Body of pancreas (tissue), 4 donors: Measurements from ENCODE around the gene MED12L. TPM values are rescaled to one million over a fixed set of nuclear protein-coding genes. Genes with fewer than 3 reads are reported as not detected.

Source experiments
- ATAC-seq: fragments of 150-250 bp; one replicate; pipeline ENCODE4 v1.9.1; 2016
- DNase-seq, 4 donors: peaks; one replicate each; pipeline ENCODE4 v3.0.0-alpha.2; 2019
- H3K27ac ChIP-seq, 4 donors: fragments of 200-600 bp; sonication (generic); 1 replicate in 3 of 4; 2 replicates in 1 of 4; pipeline versions ENCODE4 v1.5.1 to v1.6.1; 2016 to 2019; ENCODE audit warnings: mild to moderate bottlenecking in 1 of 4, mixed read lengths in 1 of 4, moderate library complexity in 1 of 4
- H3K27me3 ChIP-seq, 2 donors: fragments of 200-600 bp; sonication (generic); one replicate each; pipeline ENCODE4 v1.6.0; 2016; ENCODE audit warnings: mild to moderate bottlenecking in 1 of 2
- H3K36me3 ChIP-seq, 2 donors: fragments of 200-600 bp; sonication (generic); replicated peaks in 1 of 2; 2 replicates each; pipeline ENCODE4 v1.5.1; 2016; ENCODE audit warnings: low read depth in 2 of 2; ENCODE audit not compliant: insufficient read depth in 1 of 2
- H3K4me1 ChIP-seq: fragments of 200-600 bp; sonication (generic); one replicate; pipeline ENCODE4 v1.6.0; 2016
- H3K4me3 ChIP-seq, 2 donors: fragments of 200-600 bp; sonication (generic); 1 replicate in 1 of 2; 2 replicates in 1 of 2; pipeline ENCODE4 v1.5.1; 2016 to 2019
- H3K9me3 ChIP-seq, 3 donors: fragments of 200-600 bp; sonication (generic); 1 replicate in 2 of 3; 2 replicates in 1 of 3; pipeline ENCODE4 v1.5.1; 2016
- CTCF ChIP-seq, 7 experiments: fragments of 450-650 bp in 4 of 7; fragments of 200-600 bp in 3 of 7; sonication (generic) in 3 of 7; IDR thresholded peaks; one replicate each; pipeline ENCODE4 v1.5.1; 2016 to 2019; ENCODE audit warnings: antibody characterized with exemption in 7 of 7
- POLR2A ChIP-seq, 3 donors: fragments of 450-650 bp; IDR thresholded peaks; one replicate each; pipeline ENCODE4 v1.6.1; 2016; ENCODE audit warnings: antibody characterized with exemption in 3 of 3, mild to moderate bottlenecking in 2 of 3
- WGBS, 2 donors: methylation state at CpG; one replicate each; pipeline ENCODE4 v1.1.5; 2017; 5-methylcytosine and 5-hydroxymethylcytosine counted together
- intact Hi-C: fragments of 100-400 bp; cut with DNase I; formaldehyde crosslinking; loops from one replicate; pipeline ENCODE4 v1.15.1; 2023
- total RNA-seq, 2 donors: library from RNA; depleted of rRNA; stranded (reverse); fragments of >200 nt; gene quantifications; one replicate each; pipeline ENCODE4 v1.1.0, GENCODE V29; 2016

Gene MED12L
- total RNA-seq, 2 donors from 2014 or later = 0.33 to 0.78 TPM

GRCh38 chr3:151262871-151263525 lies 177.5 kb downstream of the MED12L start:
- H3K27me3 ChIP-seq = no peaks in the 10 kb centered on the region
- intact Hi-C loops = no loop called here
- H3K36me3 ChIP-seq = no peaks in the 10 kb centered on the region
- no peak overlapping the region for H3K27ac ChIP-seq
- WGBS, 2 donors = 77 to 90% methylated on average over 8 of the region's 8 CpGs
- H3K4me3 ChIP-seq = no peak overlapping the region
- TF ChIP-seq CTCF (IDR thresholded peaks at IDR 0.05) = no peak
- no peak for TF ChIP-seq POLR2A (IDR thresholded peaks at IDR 0.05)
- ATAC-seq (no peak), DNase-seq (no peak)
- no peaks in the 10 kb centered on the region for H3K9me3 ChIP-seq
- no peaks in the 10 kb centered on the region for H3K4me1 ChIP-seq

- TF ChIP-seq CTCF (IDR thresholded peaks at IDR 0.05) = no peak
- TF ChIP-seq POLR2A (IDR thresholded peaks at IDR 0.05) = no peak
Measured at GRCh38 chr3:151264605-151265004, 179.1 kb downstream of the MED12L start.

GRCh38 chr3:151265166-151265565 lies 179.7 kb downstream of the MED12L start:
- no peaks in the 10 kb centered on the region for H3K36me3 ChIP-seq
- no peak overlapping the region for H3K27ac ChIP-seq
- no peaks in the 10 kb centered on the region for H3K4me1 ChIP-seq
- ATAC-seq (no peak), DNase-seq (no peak)
- H3K4me3 ChIP-seq = no peak overlapping the region
- intact Hi-C loops = loop anchor here (5.0 kb wide), 1 partner anchor 33 kb away; no protein-coding TSS in a partner anchor
- H3K27me3 ChIP-seq = no peaks in the 10 kb centered on the region
- no peaks in the 10 kb centered on the region for H3K9me3 ChIP-seq
- 78 to 85% methylated on average over 5 of the region's 5 CpGs for WGBS, 2 donors
- no peak for TF ChIP-seq POLR2A (IDR thresholded peaks at IDR 0.05)
- no peak for TF ChIP-seq CTCF (IDR thresholded peaks at IDR 0.05)

More at GRCh38 chr3:151264605-151265004, 179.1 kb downstream of the MED12L start:
- no peaks in the 10 kb centered on the region for H3K9me3 ChIP-seq
- no peak overlapping the region for H3K27ac ChIP-seq
- DNase-seq (no peak), ATAC-seq (no peak)
- WGBS, 2 donors = 88 to 100% methylated on average over 1 of the region's 1 CpG
- no peaks in the 10 kb centered on the region for H3K36me3 ChIP-seq
- intact Hi-C loops = loop anchor here (5.0 kb wide), 1 partner anchor 32 kb away; no protein-coding TSS in a partner anchor
- no peaks in the 10 kb centered on the region for H3K27me3 ChIP-seq
- no peak overlapping the region for H3K4me3 ChIP-seq
- H3K4me1 ChIP-seq = no peaks in the 10 kb centered on the region

- WGBS, 2 donors = 65 to 74% methylated on average over 5 of the region's 5 CpGs
- Histone ChIP-seq H3K27me3 (no peaks in the 10 kb centered on the region), H3K36me3 (no peaks in the 10 kb centered on the region), H3K27ac (no peak overlapping the region), H3K4me3 (no peak overlapping the region), H3K4me1 (no peaks in the 10 kb centered on the region), H3K9me3 (no peaks in the 10 kb centered on the region)
- DNase-seq = peak in 1 of 4 donors; percentile 29
- ATAC-seq = no peak
- TF ChIP-seq POLR2A (IDR thresholded peaks at IDR 0.05) = no peak
- no peak for TF ChIP-seq CTCF (IDR thresholded peaks at IDR 0.05)
- intact Hi-C loops = loop anchor here (5.0 kb wide), 1 partner anchor 34 kb away; no protein-coding TSS in a partner anchor
Measured at GRCh38 chr3:151265866-151266265, 180.4 kb downstream of the MED12L start.

GRCh38 chr3:151267066-151267465 lies 181.6 kb downstream of the MED12L start:
- ATAC-seq (no peak), DNase-seq (no peak)
- Histone ChIP-seq H3K9me3 (no peaks in the 10 kb centered on the region), H3K4me3 (no peak overlapping the region), H3K4me1 (no peaks in the 10 kb centered on the region), H3K36me3 (no peaks in the 10 kb centered on the region), H3K27ac (no peak overlapping the region), H3K27me3 (no peaks in the 10 kb centered on the region)
- 85 to 86% methylated on average over 1 of the region's 1 CpG for WGBS, 2 donors
- intact Hi-C loops = loop anchor here (5.0 kb wide), 1 partner anchor 35 kb away; no protein-coding TSS in a partner anchor
- no peak for TF ChIP-seq CTCF (IDR thresholded peaks at IDR 0.05)
- no peak for TF ChIP-seq POLR2A (IDR thresholded peaks at IDR 0.05)
